Spleen (tissue), 11 donors: ENCODE measurements around the gene RHO. TPM values are rescaled to one million over a fixed set of nuclear protein-coding genes. Genes with fewer than 3 reads are reported as not detected.
A peak's percentile ranks its signal among the peaks of the same experiment; 100 is the strongest.

Source experiments
- DNase-seq: peaks from one replicate; pipeline ENCODE4 v3.0.0-alpha.2; 2020
- H3K27ac ChIP-seq, 8 donors: fragments of 200-600 bp; sonication (generic) in 7 of 8; 1 replicate in 4 of 8; 2 replicates in 4 of 8; pipeline versions ENCODE4 v1.5.0 to v1.8.0; 2016 to 2021; ENCODE audit warnings: inconsistent platforms in 4 of 8, mild to moderate bottlenecking in 4 of 8, moderate library complexity in 1 of 8
- H3K27me3 ChIP-seq, 7 donors: fragments of 200-600 bp; sonication (generic) in 6 of 7; replicated peaks in 1 of 7; 1 replicate in 4 of 7; 2 replicates in 3 of 7; pipeline versions ENCODE4 v1.5.0 to v1.8.0; 2016 to 2021; ENCODE audit warnings: inconsistent platforms in 3 of 7, mild to moderate bottlenecking in 1 of 7
- H3K36me3 ChIP-seq, 6 donors: fragments of 200-600 bp; sonication (generic) in 5 of 6; 1 replicate in 4 of 6; 2 replicates in 2 of 6; pipeline versions ENCODE4 v1.5.0 to v1.8.0; 2016 to 2021; ENCODE audit warnings: inconsistent platforms in 2 of 6
- H3K4me1 ChIP-seq, 6 donors: fragments of 200-600 bp; sonication (generic) in 5 of 6; 1 replicate in 3 of 6; 2 replicates in 3 of 6; pipeline versions ENCODE4 v1.5.0 to v1.8.0; 2016 to 2021; ENCODE audit warnings: inconsistent platforms in 3 of 6
- H3K4me3 ChIP-seq, 8 donors: fragments of 200-600 bp; sonication (generic) in 7 of 8; 1 replicate in 4 of 8; 2 replicates in 4 of 8; pipeline versions ENCODE4 v1.5.0 to v1.8.0; 2016 to 2021; ENCODE audit warnings: inconsistent platforms in 4 of 8, mild to moderate bottlenecking in 4 of 8, moderate library complexity in 2 of 8
- H3K9me3 ChIP-seq, 8 donors: fragments of 200-600 bp; sonication (generic) in 7 of 8; 1 replicate in 4 of 8; 2 replicates in 4 of 8; pipeline versions ENCODE4 v1.5.0 to v1.8.0; 2016 to 2021; ENCODE audit warnings: inconsistent platforms in 4 of 8
- POLR2A ChIP-seq, 3 donors: fragments of 450-650 bp; IDR thresholded peaks; one replicate each; pipeline ENCODE4 v1.5.1; 2017; ENCODE audit warnings: antibody characterized with exemption in 3 of 3, mild to moderate bottlenecking in 1 of 3
- POLR2AphosphoS5 ChIP-seq, 3 donors: sonication (generic); formaldehyde crosslinking; IDR thresholded peaks; one replicate each; pipeline ENCODE4 v1.5.1; 2017; ENCODE audit warnings: antibody characterized with exemption in 3 of 3
- WGBS, 5 donors: extraction: QIAGEN DNeasy Blood & Tissue Kit in 3 of 5; methylation state at CpG; one replicate each; pipeline versions ENCODE4 v1.1.5 to v1.1.7; 2013 to 2018; 5-methylcytosine and 5-hydroxymethylcytosine counted together
- intact Hi-C: fragments of 100-400 bp; cut with DNase I; formaldehyde crosslinking; loops from one replicate; pipeline ENCODE4 v1.15.0; 2023; ENCODE audit warnings: low total_unique reads
- polyA plus RNA-seq, 3 donors: library from polyadenylated mRNA; stranded (reverse); fragments of 200-250 nt; gene quantifications; one replicate each; pipeline ENCODE4 v1.2.1, GENCODE V29; 2013
- total RNA-seq, 7 donors: library from RNA; depleted of rRNA in 3 of 7; stranded (reverse); fragments of >200 nt in 3 of 7; fragmentation: NEBNext Ultra II Directional in 4 of 7; extraction: Animal tissue kit (Norgen Biotek cat#: 25700) in 4 of 7; gene quantifications; one replicate each; pipeline versions ENCODE4 v1.1.0 to v1.2.1, GENCODE V29; 2016 to 2021
- TF ChIP-seq, protein P1 (sequence below), 11 experiments: fragments of 200-600 bp in 7 of 11; fragments of 450-650 bp in 4 of 11; sonication (generic) in 4 of 11; IDR thresholded peaks in 8 of 11; conservative IDR thresholded peaks in 3 of 11; 1 replicate in 7 of 11; 2 replicates in 4 of 11; pipeline versions ENCODE4 v1.4.0 to v1.8.0; 2016 to 2021; ENCODE audit warnings: antibody characterized with exemption in 11 of 11, inconsistent platforms in 4 of 11, mild to moderate bottlenecking in 1 of 11
- donor health status: healthy with polysubstance abuse.
- donor health status: DM: no; HTN: no; CAD: no; lungs with moderate emphysema.
- donor health status: DM: no; HTN: no; CAD: no.
- donor health status: Bipolar disorder and iron deficiency.
- donor health status: healthy.
- donor health status: DM: no; HTN: no; CAD: no.
- donor health status: DM: yes; HTN: yes; CAD: no.

Gene RHO
- total and polyA plus RNA-seq, 10 donors: not detected

DNA sequence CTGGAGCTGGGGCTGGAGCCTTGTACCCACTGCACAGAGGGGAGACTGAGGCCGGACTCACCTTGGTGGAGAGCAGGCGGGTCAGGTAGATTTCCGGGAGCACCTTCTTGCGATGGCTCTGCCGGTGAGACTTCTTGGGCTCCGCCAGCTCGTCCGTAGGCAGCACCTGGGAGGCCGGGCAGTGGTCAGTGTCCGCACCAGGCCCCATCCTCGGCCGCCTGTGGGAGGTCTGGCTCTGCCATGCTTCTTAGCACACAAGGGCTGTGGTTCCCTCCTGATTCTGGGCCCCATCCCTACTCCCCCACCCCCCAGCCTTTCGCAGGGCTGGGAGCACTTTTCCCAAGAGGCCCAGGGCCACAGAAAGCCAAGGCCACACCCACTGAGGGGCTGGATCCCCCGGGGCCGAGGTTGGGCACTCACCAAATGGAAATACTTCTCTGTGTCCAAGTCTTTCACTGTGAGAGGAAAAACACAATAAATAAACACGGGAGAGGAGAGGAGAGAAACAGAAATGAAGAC lies 31.9 kb downstream of the RHO start:
- intact Hi-C loops: no loop called here
- H3K27me3 ChIP-seq: no peaks in the 10 kb centered on the region
- H3K9me3 ChIP-seq: no peaks in the 10 kb centered on the region
- peaks cover 0 to 100% (median 42%) of the 10 kb centered on the region in 6 donors for H3K36me3 ChIP-seq
- peaks cover 15 to 99% (median 61%) of the 10 kb centered on the region in 6 donors for H3K4me1 ChIP-seq
- 63 to 81% (median 74%) methylated on average over 11 to 16 of the region's 16 CpGs for WGBS, 5 donors
- no peak overlapping the region for H3K4me3 ChIP-seq
- DNase-seq: peak; percentile 75
- TF ChIP-seq, protein P1, sequence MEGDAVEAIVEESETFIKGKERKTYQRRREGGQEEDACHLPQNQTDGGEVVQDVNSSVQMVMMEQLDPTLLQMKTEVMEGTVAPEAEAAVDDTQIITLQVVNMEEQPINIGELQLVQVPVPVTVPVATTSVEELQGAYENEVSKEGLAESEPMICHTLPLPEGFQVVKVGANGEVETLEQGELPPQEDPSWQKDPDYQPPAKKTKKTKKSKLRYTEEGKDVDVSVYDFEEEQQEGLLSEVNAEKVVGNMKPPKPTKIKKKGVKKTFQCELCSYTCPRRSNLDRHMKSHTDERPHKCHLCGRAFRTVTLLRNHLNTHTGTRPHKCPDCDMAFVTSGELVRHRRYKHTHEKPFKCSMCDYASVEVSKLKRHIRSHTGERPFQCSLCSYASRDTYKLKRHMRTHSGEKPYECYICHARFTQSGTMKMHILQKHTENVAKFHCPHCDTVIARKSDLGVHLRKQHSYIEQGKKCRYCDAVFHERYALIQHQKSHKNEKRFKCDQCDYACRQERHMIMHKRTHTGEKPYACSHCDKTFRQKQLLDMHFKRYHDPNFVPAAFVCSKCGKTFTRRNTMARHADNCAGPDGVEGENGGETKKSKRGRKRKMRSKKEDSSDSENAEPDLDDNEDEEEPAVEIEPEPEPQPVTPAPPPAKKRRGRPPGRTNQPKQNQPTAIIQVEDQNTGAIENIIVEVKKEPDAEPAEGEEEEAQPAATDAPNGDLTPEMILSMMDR (IDR thresholded peaks at IDR 0.05 in 8 of 11, conservative IDR thresholded peaks at IDR 0.05 in 3 of 11): no peak
- TF ChIP-seq POLR2AphosphoS5 (IDR thresholded peaks at IDR 0.05): no peak
- peak overlapping the region in 7 of 8 donors; percentile 67 to 79 (median 72) for H3K27ac ChIP-seq

GRCh38 chr3:129560911-129561594 lies 32.6 kb downstream of the RHO start:
- intact Hi-C loops: no loop called here
- peaks cover 0 to 100% (median 44%) of the 10 kb centered on the region in 6 donors for H3K36me3 ChIP-seq

DNA sequence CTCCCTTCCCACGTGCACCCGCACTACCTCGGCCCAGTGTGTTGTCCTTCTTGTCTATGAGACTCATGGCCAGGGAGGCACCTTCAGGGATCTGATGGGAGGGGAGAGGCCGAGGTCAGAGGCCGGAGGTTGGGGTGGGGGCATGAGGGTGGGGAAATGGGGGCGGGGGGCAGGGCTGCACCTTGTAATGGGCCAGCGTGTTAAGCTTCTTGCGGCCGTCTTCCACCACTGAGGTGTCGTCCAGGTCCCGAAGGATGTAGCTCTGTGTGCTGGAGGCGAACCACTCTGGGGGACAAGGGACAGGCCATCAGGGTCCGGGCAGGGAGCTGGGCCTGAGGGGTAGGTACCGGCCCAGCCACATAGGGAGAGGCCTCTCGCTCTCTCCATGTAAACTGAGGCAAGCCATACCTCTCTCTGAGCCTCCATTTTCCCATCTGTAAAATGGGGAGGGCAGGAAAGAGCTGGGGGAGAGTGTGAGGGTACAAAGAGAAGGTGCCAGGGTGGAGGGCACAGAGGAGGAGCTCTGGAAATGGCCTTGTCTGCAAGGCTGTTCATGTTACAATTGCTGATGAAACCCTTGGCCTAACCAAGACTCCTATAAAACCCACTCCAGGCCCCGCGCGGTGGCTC lies 33.3 kb downstream of the RHO start:
- no peak overlapping the region for H3K4me3 ChIP-seq
- no peak for DNase-seq
- 66 to 88% (median 81%) methylated on average over 16 to 18 of the region's 18 CpGs for WGBS, 5 donors
- intact Hi-C loops: no loop called here
- H3K9me3 ChIP-seq: no peaks in the 10 kb centered on the region
- H3K27ac ChIP-seq: peak overlapping the region in 7 of 8 donors; percentile 67 to 79 (median 72)
- no peaks in the 10 kb centered on the region for H3K27me3 ChIP-seq
- peaks cover 15 to 97% (median 61%) of the 10 kb centered on the region in 6 donors for H3K4me1 ChIP-seq
- peaks cover 0 to 100% (median 41%) of the 10 kb centered on the region in 6 donors for H3K36me3 ChIP-seq
- TF ChIP-seq, protein P1 (IDR thresholded peaks at IDR 0.05 in 8 of 11, conservative IDR thresholded peaks at IDR 0.05 in 3 of 11): no peak
- no peak for TF ChIP-seq POLR2A (IDR thresholded peaks at IDR 0.05)
- TF ChIP-seq POLR2AphosphoS5 (IDR thresholded peaks at IDR 0.05): no peak

More at GRCh38 chr3:129560911-129561594, 32.6 kb downstream of the RHO start:
- Histone ChIP-seq H3K4me1 (peaks cover 15 to 93% (median 59%) of the 10 kb centered on the region in 6 donors), H3K27ac (peak overlapping the region in 7 of 8 donors; percentile 67 to 79 (median 72)), H3K9me3 (no peaks in the 10 kb centered on the region), H3K27me3 (no peaks in the 10 kb centered on the region), H3K4me3 (no peak overlapping the region)
- TF ChIP-seq POLR2A (IDR thresholded peaks at IDR 0.05): no peak
- TF ChIP-seq POLR2AphosphoS5 (IDR thresholded peaks at IDR 0.05): peak; percentile 59 to 87 (median 81)
- WGBS, 5 donors: 43 to 49% (median 45%) methylated on average over 13 to 18 of the region's 18 CpGs
- DNase-seq: peak; percentile 88

- intact Hi-C loops: no loop called here
- Histone ChIP-seq H3K4me1 (peaks cover 15 to 100% (median 59%) of the 10 kb centered on the region in 6 donors), H3K9me3 (no peaks in the 10 kb centered on the region), H3K4me3 (no peak overlapping the region), H3K27me3 (no peaks in the 10 kb centered on the region), H3K27ac (peak overlapping the region in 2 of 8 donors; percentile 2 to 79), H3K36me3 (peaks cover 0 to 100% (median 39%) of the 10 kb centered on the region in 6 donors)
- TF ChIP-seq, protein P1 (IDR thresholded peaks at IDR 0.05 in 8 of 11, conservative IDR thresholded peaks at IDR 0.05 in 3 of 11): no peak
- TF ChIP-seq POLR2AphosphoS5 (IDR thresholded peaks at IDR 0.05): peak in 2 of 3 donors; percentile 29 to 63
- no peak for TF ChIP-seq POLR2A (IDR thresholded peaks at IDR 0.05)
- no peak for DNase-seq
- 73 to 100% (median 75%) methylated on average over 6 to 19 of the region's 19 CpGs for WGBS, 5 donors
Observed at GRCh38 chr3:129562803-129563202, 34.4 kb downstream of the RHO start.
